ENCODE results near the gene BTBD18. TPM values are rescaled to one million over a fixed set of nuclear protein-coding genes. Genes with fewer than 3 reads are reported as not detected.

Gene BTBD18
- polyA plus RNA-seq, 1 donor (not counting 4 experiments of a cell fraction or from before 2014, with no cell fraction given) = not detected

GRCh38 chr11:57779276-57779675 lies 27.7 kb upstream of the BTBD18 start:
- Histone ChIP-seq H3K27me3 (ENCODE audit: control insufficient read depth, extremely low read depth, insufficient read depth, low read length) (no peaks in the 10 kb centered on the region), H3K4me1 (ENCODE audit: control insufficient read depth, extremely low read depth, insufficient read depth, low read length) (peaks cover 78% of the 10 kb centered on the region), H3K9ac (ENCODE audit: control insufficient read depth, extremely low read depth, insufficient read depth, low read length) (peak overlapping the region; percentile 73), H3K9me1 (ENCODE audit: control insufficient read depth, extremely low read depth, insufficient read depth, low read length) (peaks cover 12% of the 10 kb centered on the region), H3K4me3 (ENCODE audit: control insufficient read depth in 2 of 3, extremely low read depth in 1 of 3, insufficient read depth in 2 of 3, low read depth in 1 of 3, low read length in 3 of 3) (peak overlapping the region in 1 of 3 experiments; percentile 9), H3K4me2 (ENCODE audit: control insufficient read depth, extremely low read depth, insufficient read depth, low read depth, low read length) (peak overlapping the region; percentile 77), H2AFZ (ENCODE audit: control insufficient read depth, low read length) (no peak overlapping the region), H3K9me3 (ENCODE audit: control insufficient read depth, low read depth, low read length) (no peaks in the 10 kb centered on the region), H3K36me3 (ENCODE audit: control insufficient read depth in 2 of 2, extremely low read depth in 1 of 2, insufficient read depth in 2 of 2, low read length in 2 of 2) (no peaks in the 10 kb centered on the region), H3K27ac (ENCODE audit: control insufficient read depth, insufficient read depth, low read length) (peak overlapping the region; percentile 88), H4K20me1 (ENCODE audit: control insufficient read depth, extremely low read depth, insufficient read depth, low read length) (peaks cover 12% of the 10 kb centered on the region), H3K79me2 (ENCODE audit: control insufficient read depth, insufficient read depth, low read length) (peaks cover 91% of the 10 kb centered on the region)
- DNase-seq (ENCODE audit: low read depth, low spot score) (no peak), FAIRE-seq (peak; percentile 73)
- TF ChIP-seq EZH2 (IDR thresholded peaks at IDR 0.05; ENCODE audit: low read length) (no peak), CTCF (optimal IDR thresholded peaks at IDR 0.05 in 1 of 3, IDR thresholded peaks at IDR 0.05 in 1 of 3, conservative IDR thresholded peaks at IDR 0.05 in 1 of 3; ENCODE audit: extremely low read depth in 1 of 3, insufficient read depth in 2 of 3, low read length in 3 of 3) (no peak)
- dilution Hi-C loops (cut with MboI; ENCODE audit: extremely low pct_ligation_motif_present, low sequenced_read_pairs) = no loop called here

- Histone ChIP-seq H3K9me1 (ENCODE audit: control insufficient read depth, extremely low read depth, insufficient read depth, low read length) (peaks cover 12% of the 10 kb centered on the region), H3K9me3 (ENCODE audit: control insufficient read depth, low read depth, low read length) (no peaks in the 10 kb centered on the region), H4K20me1 (ENCODE audit: control insufficient read depth, extremely low read depth, insufficient read depth, low read length) (peaks cover 14% of the 10 kb centered on the region), H3K79me2 (ENCODE audit: control insufficient read depth, insufficient read depth, low read length) (peaks cover 91% of the 10 kb centered on the region), H3K27me3 (ENCODE audit: control insufficient read depth, extremely low read depth, insufficient read depth, low read length) (no peaks in the 10 kb centered on the region), H3K36me3 (ENCODE audit: control insufficient read depth in 2 of 2, extremely low read depth in 1 of 2, insufficient read depth in 2 of 2, low read length in 2 of 2) (no peaks in the 10 kb centered on the region), H2AFZ (ENCODE audit: control insufficient read depth, low read length) (no peak overlapping the region), H3K27ac (ENCODE audit: control insufficient read depth, insufficient read depth, low read length) (peak overlapping the region; percentile 88), H3K4me1 (ENCODE audit: control insufficient read depth, extremely low read depth, insufficient read depth, low read length) (peaks cover 78% of the 10 kb centered on the region), H3K4me3 (ENCODE audit: control insufficient read depth in 2 of 3, extremely low read depth in 1 of 3, insufficient read depth in 2 of 3, low read depth in 1 of 3, low read length in 3 of 3) (peak overlapping the region in 2 of 3 experiments; percentile 49 to 55), H3K9ac (ENCODE audit: control insufficient read depth, extremely low read depth, insufficient read depth, low read length) (peak overlapping the region; percentile 73), H3K4me2 (ENCODE audit: control insufficient read depth, extremely low read depth, insufficient read depth, low read depth, low read length) (peak overlapping the region; percentile 77)
- dilution Hi-C loops (cut with MboI; ENCODE audit: extremely low pct_ligation_motif_present, low sequenced_read_pairs) = no loop called here
- peak; percentile 64 for FAIRE-seq
- peak; percentile 63 for DNase-seq (ENCODE audit: low read depth, low spot score)
- TF ChIP-seq CTCF (optimal IDR thresholded peaks at IDR 0.05 in 1 of 3, IDR thresholded peaks at IDR 0.05 in 1 of 3, conservative IDR thresholded peaks at IDR 0.05 in 1 of 3; ENCODE audit: extremely low read depth in 1 of 3, insufficient read depth in 2 of 3, low read length in 3 of 3) (no peak), EZH2 (IDR thresholded peaks at IDR 0.05; ENCODE audit: low read length) (no peak)
These were observed 26.9 kb upstream of the BTBD18 start for GRCh38 chr11:57778318-57779037.

Measured in keratinocyte (primary cell).